MCF 10A (cell line): ENCODE data around the gene FBXL19. TPM values are rescaled to one million over a fixed set of nuclear protein-coding genes. Genes with fewer than 3 reads are reported as not detected.

Experiments
- BruUV-seq: library from RNA; stranded (reverse); fragments of 400-500 nt; replicated peaks from 2 replicates; lab custom pipeline; 2021; lab: Mats Ljungman, UMichigan
- CTCF ChIA-PET: fragments of 300-600 bp; sonication (Branson Sonifier 250); formaldehyde crosslinking; extraction: SDS; loops from one replicate; lab custom pipeline; 2021; ENCODE audit warnings: antibody characterized with exemption, inconsistent platforms; lab: Yijun Ruan, JAX
- POLR2A ChIA-PET: fragments of 300-600, 350-650 bp; sonication (Branson Sonifier 250); formaldehyde crosslinking; extraction: SDS; loops from one replicate; lab custom pipeline; 2020; ENCODE audit warnings: antibody characterized with exemption, inconsistent platforms; lab: Yijun Ruan, JAX
- DNase-seq: peaks from one replicate; pipeline ENCODE4 v3.0.0-alpha.2; 2018; ENCODE audit not compliant: unreplicated experiment
- H3K27ac Mint-ChIP-seq: one replicate; pipeline ENCODE4 v1.8.0; 2022; ENCODE audit warnings: mild to moderate bottlenecking, low read depth, mixed read lengths; ENCODE audit not compliant: unreplicated experiment
- H3K27me3 Mint-ChIP-seq: one replicate; pipeline ENCODE4 v1.8.0; 2022; ENCODE audit warnings: mixed read lengths; ENCODE audit not compliant: insufficient read depth, unreplicated experiment
- H3K36me3 Mint-ChIP-seq: one replicate; pipeline ENCODE4 v1.8.0; 2022; ENCODE audit warnings: mild to moderate bottlenecking, moderate library complexity, mixed read lengths; ENCODE audit not compliant: insufficient read depth, unreplicated experiment
- H3K4me1 Mint-ChIP-seq: one replicate; pipeline ENCODE4 v1.8.0; 2022; ENCODE audit warnings: mixed read lengths; ENCODE audit not compliant: insufficient read depth, unreplicated experiment
- H3K4me3 Mint-ChIP-seq: one replicate; pipeline ENCODE4 v1.8.0; 2022; ENCODE audit warnings: mild to moderate bottlenecking, moderate library complexity, mixed read lengths; ENCODE audit not compliant: unreplicated experiment
- H3K9me3 Mint-ChIP-seq: one replicate; pipeline ENCODE4 v1.8.0; 2022; ENCODE audit warnings: mixed read lengths; ENCODE audit not compliant: unreplicated experiment
- intact Hi-C: fragments of 100-400 bp; cut with micrococcal nuclease; formaldehyde crosslinking; loops from 2 replicates; pipeline ENCODE4 v1.14.1; 2022
- total RNA-seq: library from RNA; stranded (reverse); gene quantifications from 2 replicates; pipeline ENCODE4 v1.2.3, GENCODE V29; 2022
- TF ChIP-seq, protein P1 (sequence below): fragments of 200-600 bp; IDR thresholded peaks from one replicate; pipeline ENCODE4 v1.8.0; 2022; ENCODE audit warnings: antibody characterized with exemption, mild to moderate bottlenecking; ENCODE audit not compliant: unreplicated experiment

FBXL19 gene
- total RNA-seq, 1 experiment from 2014 or later, result 18.0 TPM

DNA sequence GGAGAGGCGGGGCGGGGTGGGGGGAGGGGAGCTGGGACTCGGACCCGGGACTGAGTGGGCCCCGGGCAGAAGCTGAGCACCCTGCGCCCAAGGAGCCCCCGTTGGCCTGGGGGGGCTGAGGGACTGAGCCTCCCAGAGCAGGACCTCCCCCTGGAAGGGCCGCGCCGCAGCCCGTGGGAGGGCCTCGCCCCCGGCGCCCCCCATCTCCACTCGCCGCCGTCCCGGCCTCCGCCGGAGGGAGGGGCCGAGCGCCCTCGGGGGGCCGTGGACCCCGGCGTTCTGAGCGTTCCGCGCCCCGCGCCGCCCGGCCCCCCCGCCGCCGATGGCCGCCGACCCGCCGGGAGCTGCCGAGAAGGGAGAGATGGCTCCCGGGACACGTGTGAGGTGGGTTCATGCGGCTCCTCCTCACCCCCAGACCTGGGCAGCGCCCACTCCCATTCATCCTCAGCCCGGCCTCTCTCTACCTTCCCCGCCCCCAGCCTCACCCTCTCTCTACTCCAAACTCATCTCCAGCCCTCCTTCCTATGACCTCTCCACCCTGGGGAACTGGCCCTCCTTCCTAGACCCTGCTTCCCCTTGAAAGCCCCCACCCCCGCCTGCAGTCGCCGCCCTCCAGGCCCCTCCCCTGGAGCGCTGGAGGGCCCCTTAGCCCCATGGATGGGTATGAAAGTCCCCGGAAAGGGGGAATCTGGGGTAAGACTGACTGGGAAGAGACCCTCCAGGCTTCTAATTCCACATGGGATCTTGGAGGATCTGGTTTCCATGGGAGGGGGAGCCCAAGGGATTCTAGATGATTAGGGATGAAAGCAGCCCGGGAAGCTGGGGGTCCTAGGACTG is 922 bp downstream of the FBXL19 start:
- Mint-ChIP-seq H3K4me1 (peaks cover 14% of the 10 kb centered on the region), H3K9me3 (no peaks in the 10 kb centered on the region), H3K4me3 (peak overlapping the region; percentile 98), H3K36me3 (peaks cover 28% of the 10 kb centered on the region), H3K27me3 (no peaks in the 10 kb centered on the region), H3K27ac (peak overlapping the region; percentile 73)
- intact Hi-C loops, result no loop called here
- TF ChIP-seq, protein P1, sequence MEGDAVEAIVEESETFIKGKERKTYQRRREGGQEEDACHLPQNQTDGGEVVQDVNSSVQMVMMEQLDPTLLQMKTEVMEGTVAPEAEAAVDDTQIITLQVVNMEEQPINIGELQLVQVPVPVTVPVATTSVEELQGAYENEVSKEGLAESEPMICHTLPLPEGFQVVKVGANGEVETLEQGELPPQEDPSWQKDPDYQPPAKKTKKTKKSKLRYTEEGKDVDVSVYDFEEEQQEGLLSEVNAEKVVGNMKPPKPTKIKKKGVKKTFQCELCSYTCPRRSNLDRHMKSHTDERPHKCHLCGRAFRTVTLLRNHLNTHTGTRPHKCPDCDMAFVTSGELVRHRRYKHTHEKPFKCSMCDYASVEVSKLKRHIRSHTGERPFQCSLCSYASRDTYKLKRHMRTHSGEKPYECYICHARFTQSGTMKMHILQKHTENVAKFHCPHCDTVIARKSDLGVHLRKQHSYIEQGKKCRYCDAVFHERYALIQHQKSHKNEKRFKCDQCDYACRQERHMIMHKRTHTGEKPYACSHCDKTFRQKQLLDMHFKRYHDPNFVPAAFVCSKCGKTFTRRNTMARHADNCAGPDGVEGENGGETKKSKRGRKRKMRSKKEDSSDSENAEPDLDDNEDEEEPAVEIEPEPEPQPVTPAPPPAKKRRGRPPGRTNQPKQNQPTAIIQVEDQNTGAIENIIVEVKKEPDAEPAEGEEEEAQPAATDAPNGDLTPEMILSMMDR, result no peak
- ChIA-PET POLR2A (interaction anchor here (0.6 to 1.6 kb wide), 6 partner anchors 12 to 88 kb away, joined by 3 to 5 read pairs (median 4); no protein-coding TSS in a partner anchor), CTCF (interaction anchor here (0.6 to 4.5 kb wide), 6 partner anchors 14 to 1944 kb away, joined by 3 to 29 read pairs (median 4); no protein-coding TSS in a partner anchor)
- BruUV-seq, result no TSS peak
- DNase-seq, result no peak

DNA sequence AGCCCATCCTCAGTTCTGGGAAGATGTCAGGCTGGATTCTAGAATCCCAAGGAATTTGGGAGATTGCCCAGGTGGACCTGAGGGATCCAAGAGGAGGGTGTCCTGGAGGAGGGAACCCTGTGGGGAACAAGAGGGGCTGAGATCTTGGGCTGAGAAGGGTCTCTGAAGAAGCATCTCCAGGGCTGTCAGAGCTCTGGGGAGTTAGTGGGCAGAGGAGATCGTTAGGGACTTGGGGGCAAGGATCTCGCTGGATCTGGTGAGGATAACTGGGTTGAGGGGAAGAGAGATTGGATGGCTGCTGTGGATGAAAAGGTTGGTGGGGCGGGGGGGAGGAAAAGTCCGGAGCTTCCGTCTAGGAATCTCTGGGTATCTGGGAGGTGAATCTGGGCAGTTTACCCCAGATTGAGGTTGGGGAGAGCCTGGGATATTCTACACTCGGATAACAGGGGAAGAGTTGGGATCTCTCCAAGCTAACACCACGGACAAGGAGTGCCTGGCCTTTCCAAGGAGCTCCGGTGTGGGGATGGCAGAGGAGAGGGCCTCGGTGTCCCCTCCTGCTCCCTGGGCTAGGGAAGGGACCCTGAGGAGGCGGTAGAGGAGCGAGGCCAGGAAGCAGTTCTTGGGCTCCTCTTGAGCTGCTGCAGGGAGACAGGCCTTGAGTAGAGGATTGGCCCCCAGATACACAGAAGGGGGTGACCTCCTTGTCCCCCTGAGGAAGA is 1.7 kb downstream of the FBXL19 start:
- no peaks in the 10 kb centered on the region for H3K9me3 Mint-ChIP-seq
- peaks cover 14% of the 10 kb centered on the region for H3K4me1 Mint-ChIP-seq
- DNase-seq, result no peak
- no TSS peak for BruUV-seq
- POLR2A ChIA-PET, result interaction anchor here (0.6 to 1.6 kb wide), 5 partner anchors 11 to 80 kb away, joined by 3 to 5 read pairs (median 3); no protein-coding TSS in a partner anchor
- TF ChIP-seq, protein P1, result no peak
- H3K27me3 Mint-ChIP-seq, result no peaks in the 10 kb centered on the region
- peak overlapping the region; percentile 73 for H3K27ac Mint-ChIP-seq
- peaks cover 28% of the 10 kb centered on the region for H3K36me3 Mint-ChIP-seq
- peak overlapping the region; percentile 98 for H3K4me3 Mint-ChIP-seq
- intact Hi-C loops, result no loop called here
- CTCF ChIA-PET, result interaction anchor here (0.5 to 4.5 kb wide), 10 partner anchors 9 to 1945 kb away, joined by 3 to 29 read pairs (median 4); no protein-coding TSS in a partner anchor

DNA sequence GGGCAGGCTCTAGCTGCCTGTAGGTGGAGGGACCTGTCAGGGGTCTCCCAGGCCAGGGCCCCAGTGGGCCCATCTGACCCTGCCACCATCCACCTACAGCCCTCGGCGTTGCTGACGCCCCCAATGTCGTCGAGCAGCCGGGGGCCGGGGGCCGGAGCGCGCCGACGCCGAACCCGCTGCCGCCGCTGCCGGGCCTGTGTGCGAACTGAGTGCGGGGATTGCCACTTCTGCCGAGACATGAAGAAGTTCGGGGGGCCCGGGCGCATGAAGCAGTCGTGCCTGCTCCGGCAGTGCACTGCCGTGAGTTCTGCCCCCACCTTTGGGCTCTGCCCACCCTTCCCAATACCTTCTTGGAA is 2.2 kb downstream of the FBXL19 start:
- TF ChIP-seq, protein P1, result no peak
- H3K9me3 Mint-ChIP-seq, result no peaks in the 10 kb centered on the region
- no TSS peak for BruUV-seq
- peak overlapping the region; percentile 48 for H3K4me3 Mint-ChIP-seq
- peak overlapping the region; percentile 73 for H3K27ac Mint-ChIP-seq
- peaks cover 14% of the 10 kb centered on the region for H3K4me1 Mint-ChIP-seq
- DNase-seq, result no peak
- POLR2A ChIA-PET, result interaction anchor here (0.6 to 1.6 kb wide), 3 partner anchors 16 to 500 kb away, joined by 3 to 4 read pairs (median 3); no protein-coding TSS in a partner anchor
- no peaks in the 10 kb centered on the region for H3K27me3 Mint-ChIP-seq
- intact Hi-C loops, result no loop called here
- H3K36me3 Mint-ChIP-seq, result peaks cover 28% of the 10 kb centered on the region
- CTCF ChIA-PET, result interaction anchor here (0.5 to 4.5 kb wide), 5 partner anchors 9 to 198 kb away, joined by 3 to 29 read pairs (median 4); no protein-coding TSS in a partner anchor
